Amniotic stem cell (primary cell): ENCODE data around the gene BMPER.
A peak's percentile ranks its signal among the peaks of the same experiment; 100 is the strongest.

Source experiments
- DNase-seq: peaks from one replicate; lab custom pipeline; 2025; lab: John Stamatoyannopoulos, UW

Gene BMPER

DNA sequence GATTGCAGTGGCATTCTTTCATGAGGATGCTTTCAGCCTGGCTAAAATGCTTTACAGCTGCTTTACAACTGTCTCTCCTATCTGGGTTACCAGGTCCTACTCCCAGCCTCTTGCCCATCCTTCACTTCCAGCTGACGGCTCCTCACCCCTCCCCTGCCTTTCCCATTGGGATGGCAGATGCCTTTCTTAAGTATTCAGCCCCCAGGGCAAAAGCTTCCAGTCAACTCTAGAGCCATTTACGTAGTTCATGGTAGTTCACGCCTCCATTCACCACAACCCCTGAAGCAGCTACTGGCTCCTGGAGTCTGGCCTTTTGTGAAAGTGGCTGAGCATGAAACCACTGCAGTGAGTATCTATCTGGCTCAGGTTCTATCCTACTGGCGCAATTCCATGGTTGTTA lies 17.2 kb upstream of the BMPER start:
- no peak for DNase-seq

DNA sequence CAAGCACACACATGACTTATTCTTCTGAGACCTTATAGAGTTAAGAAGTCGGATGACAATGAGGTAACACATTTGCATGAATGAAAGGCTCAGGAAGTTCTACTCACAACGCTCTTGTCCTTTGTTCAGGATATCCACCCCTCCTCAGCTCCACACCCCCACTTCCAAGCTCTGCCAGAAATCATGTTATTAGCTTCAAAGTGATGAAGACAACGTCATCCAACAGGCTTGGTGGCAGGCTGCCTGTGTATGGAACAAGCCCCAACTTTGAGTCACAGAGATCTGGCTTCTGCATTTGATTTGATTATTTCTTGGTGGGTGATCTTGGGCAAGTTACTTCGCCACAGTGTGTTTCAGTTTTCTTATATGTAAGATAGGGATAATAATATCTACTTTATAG lies 12.4 kb upstream of the BMPER start:
- DNase-seq, result no peak

DNA sequence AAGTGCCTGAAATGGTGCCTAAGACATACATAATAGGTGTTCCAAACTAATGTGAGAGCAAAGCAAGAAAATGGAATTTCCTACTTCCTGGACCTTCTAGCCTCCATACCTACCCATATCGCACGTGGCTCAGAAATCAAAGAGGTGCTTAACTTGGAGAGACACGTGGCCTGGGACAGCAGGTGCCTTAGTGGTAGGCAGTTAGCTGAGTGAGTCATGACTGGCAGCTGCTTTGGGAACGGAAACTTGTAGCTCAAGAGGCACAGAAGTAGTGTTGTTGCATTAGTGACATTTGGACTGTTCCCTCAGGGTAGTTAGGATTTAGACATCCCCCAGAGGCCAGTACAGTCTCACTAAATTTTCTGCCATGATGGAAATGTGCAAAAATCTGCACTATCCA lies 12.0 kb upstream of the BMPER start:
- no peak for DNase-seq

DNA sequence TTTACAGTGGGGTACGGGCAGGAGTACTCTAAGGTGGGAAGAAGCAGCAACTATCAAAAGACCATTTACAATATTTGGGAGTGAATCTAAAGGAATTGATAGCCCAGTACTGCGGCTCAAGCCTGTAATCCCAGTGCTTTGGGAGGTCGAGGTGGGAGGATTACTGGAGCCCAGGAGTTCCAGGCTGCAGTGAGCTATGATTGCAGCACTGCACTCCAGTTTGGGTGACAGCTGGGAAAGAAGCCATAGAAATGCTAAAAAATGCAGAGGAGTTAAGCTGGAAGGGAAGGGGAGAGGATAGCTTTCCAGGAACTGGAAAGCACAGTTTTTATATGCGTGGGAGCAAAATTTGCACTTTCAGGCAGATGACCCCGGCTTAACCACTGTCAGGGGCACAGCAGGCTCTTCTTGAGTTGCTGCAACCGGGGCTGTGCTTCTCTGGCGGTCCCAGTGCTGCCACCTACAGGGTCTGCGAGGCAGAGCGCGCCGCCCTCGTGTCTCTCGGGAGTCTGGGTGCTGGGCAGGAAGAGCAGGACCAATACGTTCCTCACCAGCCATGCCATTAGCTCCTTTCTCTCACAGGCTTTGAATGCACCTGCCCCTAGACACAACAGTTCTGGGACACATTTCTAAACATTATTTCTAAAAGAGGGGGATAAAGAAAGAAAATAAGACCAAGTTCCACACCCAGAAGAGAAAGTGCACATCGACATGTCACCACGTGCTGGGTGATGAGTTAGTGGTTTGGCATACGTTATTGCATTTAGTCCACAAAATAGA lies 10.1 kb upstream of the BMPER start:
- peak; percentile 53 for DNase-seq

DNA sequence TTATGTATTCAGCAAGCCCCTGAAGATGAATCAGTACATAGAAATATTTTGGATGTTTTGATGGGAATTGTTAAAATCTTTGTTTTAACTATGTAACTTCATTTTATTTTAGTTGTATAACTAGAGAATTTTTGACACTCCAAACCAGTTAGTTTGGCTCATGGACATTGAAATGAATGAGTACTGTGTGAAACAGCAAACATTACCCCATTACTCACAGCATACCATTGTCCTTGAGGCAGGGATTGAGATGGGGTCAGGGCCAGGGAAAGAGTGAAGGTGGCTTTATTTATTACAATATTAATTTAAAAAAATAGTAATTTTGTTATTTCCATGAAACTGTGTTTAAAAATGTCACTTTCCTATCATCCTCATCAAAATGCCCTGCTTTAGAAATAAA lies 4.8 kb upstream of the BMPER start:
- DNase-seq, result no peak

DNA sequence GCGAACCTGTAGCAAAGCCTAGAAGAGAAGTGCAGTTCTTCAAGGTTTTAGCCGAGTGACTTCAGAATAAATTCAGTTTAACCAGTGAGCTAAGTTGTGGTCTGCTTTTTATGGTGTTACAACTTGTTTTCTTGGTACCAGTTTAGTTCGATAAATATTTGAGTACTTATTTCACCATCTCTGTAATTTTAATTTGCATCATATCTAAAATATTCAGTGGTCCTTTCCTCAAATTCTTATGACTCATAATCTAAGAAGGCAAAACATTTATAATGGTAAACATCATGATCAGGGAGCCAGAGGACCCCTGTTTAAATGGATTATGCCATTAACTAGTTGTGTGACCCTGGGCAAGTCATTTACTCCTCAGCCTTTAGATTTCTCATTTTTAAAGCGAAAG lies 4.1 kb upstream of the BMPER start:
- DNase-seq, result no peak

DNA sequence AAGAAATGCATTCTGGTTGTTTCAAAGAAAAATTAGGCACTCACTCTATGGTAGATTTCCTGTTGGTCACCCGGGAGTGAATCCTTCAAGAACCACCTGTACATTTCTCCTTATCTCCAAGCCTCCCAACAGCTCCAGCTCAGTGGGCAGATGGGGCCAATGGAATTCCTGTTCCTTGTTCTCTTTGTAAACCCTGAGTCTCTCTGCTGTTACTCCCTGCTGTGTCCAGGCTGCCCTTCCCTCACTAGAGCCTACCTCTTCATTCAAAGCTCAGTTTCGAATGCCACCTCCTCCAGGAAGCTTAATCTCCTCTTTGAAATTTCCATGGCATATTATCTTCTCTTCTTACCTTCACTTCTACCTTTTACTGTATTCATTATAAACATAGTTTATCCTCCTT lies 3.5 kb upstream of the BMPER start:
- no peak for DNase-seq

DNA sequence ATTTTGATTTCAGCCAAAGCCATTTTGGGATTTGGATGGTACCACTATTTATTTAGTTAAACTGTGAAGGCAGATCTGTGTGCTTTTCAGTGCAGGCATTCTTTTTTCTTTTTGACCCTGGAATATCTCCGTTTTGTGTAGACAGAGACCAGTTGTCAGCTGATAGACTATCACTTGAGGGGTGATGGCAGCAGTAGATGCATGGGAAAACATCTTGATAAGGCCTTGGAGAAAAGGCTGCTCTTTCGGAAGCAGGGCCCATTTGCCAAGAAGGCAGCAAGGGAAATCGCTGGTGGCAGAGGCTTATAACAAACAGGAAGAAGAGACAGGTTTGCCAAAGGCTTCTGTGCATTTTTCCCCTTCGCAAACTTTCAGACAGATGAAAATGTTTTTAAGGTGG lies 2.6 kb upstream of the BMPER start:
- no peak for DNase-seq

DNA sequence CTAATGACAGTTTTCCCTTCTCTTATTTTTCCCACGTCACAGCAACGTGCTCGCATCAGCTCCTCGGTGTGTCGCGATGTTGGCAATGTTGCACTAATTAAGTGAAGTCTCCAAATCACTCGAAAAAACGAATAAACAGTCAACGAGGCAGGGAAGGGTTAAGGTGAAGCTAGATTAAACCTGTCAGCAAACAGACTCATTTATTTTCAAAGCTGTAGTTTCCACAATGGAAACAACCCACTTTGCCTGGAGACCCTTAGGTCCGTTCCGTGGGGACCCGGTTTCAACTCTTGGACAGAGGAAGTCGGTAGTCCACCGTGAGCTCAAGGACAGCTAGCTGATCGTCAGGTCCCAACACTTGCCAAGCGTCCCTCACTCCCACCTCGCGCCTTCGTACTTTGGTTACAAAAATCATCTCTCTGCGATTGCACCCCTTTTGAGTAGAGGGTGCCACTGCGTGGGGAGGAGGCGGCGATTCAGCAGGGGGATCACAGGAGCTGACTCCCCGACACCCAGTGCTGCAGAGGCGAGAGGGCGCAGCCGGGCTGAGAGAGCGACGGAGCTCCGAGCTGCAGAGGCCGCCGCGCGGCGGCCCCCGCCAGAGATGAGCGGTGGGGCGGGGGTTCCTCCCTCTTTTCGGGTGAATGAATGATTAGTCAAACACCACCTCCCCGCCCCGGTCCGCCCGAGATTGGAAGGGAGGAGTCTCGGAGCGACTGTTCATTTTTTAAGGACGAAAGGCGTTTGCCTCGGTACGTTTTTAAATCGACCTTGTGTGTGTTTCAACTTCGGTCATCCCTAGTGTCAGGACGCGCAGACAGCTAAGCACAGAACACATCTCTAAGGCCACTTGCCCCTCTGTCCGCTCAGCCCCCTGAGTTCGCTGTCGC lies 1.3 kb upstream of the BMPER start:
- DNase-seq, result no peak

DNA sequence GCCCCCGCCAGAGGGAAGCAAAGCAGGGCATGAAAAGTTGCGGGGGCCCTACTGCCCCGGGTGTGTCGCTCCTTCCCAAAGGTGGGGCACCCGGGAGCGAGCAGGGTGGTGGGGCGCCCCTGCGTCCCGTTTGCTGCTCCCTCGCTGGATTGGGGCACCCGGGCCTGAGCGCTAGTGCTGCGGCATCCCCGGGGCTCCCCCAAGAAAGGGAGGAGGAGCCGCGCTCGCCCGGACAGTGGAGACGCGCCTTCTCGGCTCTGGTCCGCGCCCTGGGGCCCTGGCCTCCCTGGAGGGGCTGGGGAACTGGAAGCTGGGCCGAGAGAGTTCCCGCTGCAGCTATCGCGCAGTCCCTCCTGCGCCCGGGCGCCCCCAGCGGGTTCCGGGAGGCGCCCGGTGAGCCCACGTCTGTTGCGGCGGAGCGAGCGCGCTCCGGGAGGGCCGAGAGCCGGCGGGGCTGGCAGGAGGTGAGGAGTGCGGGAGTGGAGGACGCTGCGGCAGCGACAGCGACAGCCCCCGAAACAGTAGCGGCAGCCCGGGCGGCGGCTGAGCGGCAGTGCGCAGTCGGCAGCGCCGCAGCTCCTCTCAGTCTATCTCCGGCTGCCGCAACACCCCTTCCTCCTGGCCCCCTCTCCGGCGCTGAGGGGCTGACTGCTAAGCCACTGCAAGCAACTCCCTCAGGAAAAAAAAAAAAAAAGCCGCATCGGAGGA lies 504 bp upstream of the BMPER start:
- DNase-seq, result no peak

DNA sequence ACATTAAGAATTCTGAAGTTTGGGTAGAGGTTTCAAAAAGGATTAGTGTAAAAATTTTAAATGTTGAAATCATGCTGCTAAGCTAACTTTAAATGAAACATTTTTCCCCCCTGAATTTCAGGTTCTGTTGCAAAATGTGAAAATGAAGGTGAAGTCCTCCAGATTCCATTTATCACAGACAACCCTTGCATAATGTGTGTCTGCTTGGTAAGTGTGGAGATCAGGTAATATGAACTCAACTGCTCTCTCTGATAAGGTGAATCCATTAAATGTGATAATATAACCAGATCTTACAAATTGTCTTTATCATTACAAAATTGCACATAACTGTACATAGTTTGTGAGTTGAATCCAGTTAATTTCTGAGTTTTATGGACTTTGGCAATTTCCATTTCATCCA lies 1.4 kb downstream of the BMPER start:
- DNase-seq, result no peak

DNA sequence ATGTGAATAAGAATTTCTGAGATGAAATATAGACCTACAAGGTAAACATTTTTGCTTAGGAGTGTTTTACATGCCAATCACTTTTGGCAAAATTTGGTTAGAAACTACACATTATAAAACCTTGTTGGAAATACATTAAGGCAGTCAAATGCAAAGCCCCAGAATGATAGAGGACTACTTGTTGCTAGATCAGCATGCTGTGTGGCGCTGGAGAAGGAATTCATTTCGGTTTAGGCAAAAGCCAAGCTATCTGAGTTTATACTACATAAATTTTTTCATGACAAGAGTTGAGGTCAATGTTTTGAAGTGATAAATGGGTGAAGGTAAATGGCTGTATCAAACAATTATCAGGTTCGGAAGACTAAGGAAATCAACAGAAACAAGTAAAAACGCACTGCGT lies 2.3 kb downstream of the BMPER start:
- DNase-seq, result no peak

DNA sequence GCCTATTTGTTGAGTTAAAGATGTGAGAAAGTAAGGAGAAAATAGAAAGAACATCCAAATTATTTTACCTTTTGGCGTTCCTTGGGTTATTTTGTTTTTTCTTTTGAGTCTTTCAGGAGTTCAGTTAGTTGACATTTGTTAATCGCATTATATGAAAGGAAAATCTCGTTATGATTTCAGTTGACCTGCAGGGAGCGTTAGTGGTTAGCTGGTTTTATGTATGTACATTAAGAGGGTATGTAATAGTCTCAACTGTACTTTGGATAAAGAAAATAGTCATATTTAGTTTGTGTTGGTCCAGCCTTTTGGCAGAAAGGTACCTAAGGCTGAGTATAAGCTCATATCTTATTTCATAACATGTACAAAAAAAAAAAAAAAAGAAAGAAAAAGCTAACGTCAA lies 4.0 kb downstream of the BMPER start:
- no peak for DNase-seq

DNA sequence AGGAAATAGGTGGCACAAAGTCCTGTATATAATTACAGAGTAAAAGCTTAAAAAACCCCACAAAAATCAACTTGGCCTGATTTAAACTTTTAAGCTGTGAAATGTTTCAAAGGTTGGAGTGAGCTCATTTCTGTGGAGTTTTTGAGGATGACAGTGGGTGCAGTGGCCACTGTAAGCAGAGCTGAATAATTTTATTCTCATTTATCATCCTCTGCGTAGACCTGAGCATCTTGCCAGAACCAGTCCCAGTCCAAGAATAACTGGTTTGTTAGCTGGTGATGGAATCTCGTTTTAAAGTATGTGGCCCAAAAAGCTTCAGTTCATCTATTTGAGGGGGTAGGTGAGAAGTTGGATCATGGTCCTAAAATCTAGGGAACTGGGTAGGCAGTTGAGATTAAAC lies 4.4 kb downstream of the BMPER start:
- no peak for DNase-seq

DNA sequence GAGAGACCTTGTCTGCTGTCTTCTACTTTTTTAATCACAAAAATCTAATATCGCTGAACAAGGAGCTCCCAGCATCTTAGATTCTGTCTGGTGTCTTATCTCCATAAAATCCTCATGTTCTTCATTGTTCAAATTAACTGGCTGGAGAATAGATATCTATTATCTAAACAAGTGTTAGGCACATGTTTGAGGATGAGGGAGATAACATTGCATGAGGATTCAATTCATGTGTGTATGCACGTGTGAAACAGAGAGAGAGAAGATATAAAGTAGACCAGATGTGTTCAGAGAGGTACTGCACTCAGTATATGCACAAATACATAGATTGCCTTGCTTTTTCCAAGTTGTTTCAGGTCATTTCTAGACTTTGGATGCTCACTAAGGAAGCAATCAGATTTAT lies 5.4 kb downstream of the BMPER start:
- no peak for DNase-seq

DNA sequence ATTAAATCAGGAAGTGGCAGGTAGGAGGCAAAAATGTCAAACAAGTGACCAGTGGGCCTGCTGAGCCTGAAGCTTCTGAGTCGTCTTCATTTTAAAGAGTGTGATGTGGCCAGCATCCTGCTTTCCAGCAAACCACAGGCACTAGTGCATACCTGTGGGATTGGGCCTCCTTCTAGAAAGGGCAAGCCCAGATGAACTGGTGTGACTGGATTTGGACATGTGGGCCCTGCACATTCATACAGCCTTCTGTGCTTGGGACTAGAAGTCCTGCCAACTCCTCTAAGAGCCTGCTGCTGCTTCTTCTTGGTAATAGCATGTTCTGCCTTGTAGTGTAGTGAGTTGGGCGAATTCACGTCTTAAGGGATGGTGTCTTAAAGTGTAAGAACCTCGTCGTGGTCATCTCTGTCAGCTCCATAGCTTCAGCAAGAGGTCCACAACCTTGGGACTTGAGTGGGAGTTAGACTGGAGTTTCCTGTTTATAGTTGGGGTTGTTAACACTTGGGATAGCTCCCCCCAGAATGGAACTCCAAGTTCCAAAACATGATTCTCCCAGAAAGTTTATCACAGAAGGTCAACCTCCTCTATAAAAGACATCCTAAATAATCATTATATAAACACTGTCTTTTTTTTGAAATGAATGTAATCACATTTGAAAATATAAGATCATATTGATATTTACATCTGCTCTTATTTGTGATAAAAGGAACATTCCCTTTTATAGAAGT lies 11.2 kb downstream of the BMPER start:
- DNase-seq, result no peak

DNA sequence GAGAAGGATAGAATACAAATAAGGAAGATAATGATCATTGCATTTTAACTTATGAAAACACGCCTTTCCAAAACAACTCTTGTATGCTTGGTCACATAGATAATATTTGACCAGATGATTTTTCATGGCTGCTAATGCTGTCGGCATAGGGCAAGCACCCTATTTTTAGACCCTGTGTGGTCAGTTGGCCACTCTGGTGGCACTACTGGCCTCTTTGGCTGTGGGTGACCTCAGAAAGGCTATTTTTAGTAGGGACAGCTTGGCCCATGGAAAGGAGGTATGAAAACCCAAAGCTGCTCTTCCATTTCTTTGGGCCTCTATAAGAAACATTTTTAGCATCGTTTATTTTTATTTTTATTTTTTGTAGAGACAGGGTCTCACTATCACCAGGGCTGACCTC lies 12.3 kb downstream of the BMPER start:
- no peak for DNase-seq

DNA sequence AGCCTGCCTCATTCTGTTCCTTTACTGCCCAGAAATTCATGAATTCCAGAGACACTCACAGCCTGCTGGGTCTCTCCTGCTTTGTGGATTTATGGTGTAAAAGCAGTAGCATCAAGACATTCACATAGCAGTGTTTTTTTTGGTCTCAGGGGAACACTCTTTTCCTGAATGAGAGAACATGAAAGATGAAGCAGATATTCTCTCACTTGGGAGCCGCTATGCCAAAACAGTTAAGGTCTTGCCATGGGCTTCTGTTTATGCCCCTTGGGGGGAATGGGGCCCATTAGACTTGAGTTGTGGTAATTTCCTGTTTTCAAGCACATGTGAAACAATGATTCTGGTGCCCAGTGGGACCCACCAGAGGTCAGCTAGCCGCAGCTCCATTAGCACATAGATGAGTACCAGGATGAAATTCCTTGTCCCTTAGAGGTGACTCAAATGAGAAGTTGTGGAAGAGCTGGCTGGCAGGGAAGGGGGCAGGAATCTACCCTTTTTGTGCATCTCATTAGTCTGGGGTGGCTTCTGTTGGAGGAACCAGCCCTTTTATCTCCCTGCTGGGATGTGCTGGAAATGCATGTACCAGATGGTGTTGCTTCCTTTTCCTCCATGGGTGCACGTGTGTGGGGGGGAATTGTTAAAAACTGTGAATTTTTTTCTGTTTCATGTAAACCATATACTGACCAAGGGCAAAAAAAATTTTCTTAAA lies 13.3 kb downstream of the BMPER start:
- no peak for DNase-seq

DNA sequence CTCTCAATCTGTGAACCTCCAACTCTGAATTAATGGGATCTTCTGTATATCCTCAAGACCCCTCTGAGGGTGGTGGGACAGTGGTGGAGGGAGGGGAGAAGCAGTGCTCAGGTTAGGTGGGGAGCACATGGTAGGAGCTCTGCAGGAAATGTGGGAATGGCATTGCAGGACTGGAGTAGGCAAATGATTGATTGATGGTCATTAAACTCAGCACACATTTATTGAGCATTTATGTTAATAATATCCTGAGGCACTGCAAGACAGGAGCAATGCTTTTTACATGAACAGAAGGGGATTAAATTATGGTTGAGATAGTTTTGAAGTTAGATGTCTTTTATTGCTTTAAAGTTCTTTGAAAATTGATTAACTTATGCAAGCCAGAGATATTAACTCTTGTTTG lies 14.1 kb downstream of the BMPER start:
- no peak for DNase-seq

DNA sequence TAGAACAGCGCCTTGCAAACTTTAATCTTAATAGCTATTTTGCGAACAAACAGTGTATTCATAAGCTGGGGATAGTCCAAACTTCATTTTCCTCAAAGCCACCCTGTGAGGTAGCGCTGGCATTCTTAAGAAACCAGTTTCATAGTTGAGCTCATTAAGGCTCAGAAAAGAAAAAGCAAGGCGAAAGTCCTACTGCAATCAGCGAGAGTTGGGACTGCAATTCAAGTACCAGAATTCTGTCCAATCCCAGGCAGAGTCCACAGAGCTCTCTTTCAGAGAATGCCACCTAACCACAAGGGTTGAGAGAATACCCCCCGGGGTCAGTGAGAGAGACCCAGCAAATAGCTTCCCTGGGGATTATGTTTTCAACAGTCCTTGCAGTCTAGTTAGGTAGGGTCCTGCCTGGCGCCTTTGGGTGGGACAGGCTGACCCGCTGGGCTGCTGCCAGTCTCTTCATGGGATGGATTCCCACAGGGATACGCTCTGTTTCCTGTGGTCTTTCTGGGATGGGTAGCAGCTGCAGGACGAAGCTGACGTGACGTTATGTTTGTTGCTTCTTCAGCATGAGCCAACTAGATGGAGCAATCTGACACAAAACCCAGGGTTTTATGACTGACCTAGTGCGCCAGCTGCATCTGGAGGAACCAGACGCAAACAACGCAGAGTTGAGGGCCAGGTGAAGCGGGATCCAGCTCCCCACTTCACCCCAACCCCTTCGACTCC lies 16.0 kb downstream of the BMPER start:
- no peak for DNase-seq

DNA sequence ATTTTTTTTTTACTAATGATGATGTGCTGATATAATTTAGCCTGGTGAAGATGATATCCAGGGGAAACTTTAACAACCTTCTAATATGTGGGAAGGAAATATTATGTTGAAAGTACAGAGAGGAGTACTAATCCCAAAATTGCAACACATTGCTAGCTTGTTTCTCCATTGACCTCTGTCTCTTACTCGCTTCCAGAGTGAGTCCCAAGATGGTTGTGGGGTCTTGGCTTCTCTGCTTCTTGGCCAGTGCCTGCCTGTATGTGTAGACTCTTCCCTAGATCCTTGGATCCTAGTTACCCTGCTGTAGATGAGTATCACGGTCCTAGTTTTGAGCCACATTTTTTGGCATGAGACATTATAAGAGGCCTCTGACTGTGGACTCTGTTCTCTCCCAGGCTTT lies 17.5 kb downstream of the BMPER start:
- no peak for DNase-seq
